NCI-H524 treated with DMSO at 0.1 percent for 48 hours (cell line): ENCODE data around the gene A3GALT2.
"Not testable (repeated sequence)": the region's sequence is repeated elsewhere in the genome, so short reads cannot be mapped to it uniquely, and the experiment has no call there.

Experiments
- DNase-seq: peaks from one replicate; lab custom pipeline; 2025; lab: John Stamatoyannopoulos, UW

A3GALT2 gene

GRCh38 chr1:33311706-33312412 is 9.0 kb downstream of the A3GALT2 start:
- no peak for DNase-seq

- no peak for DNase-seq
Observed at GRCh38 chr1:33310702-33311101, 10.2 kb downstream of the A3GALT2 start.

GRCh38 chr1:33309351-33309750 is 11.5 kb downstream of the A3GALT2 start:
- not testable (repeated sequence) for DNase-seq

GRCh38 chr1:33307494-33307864 is 13.4 kb downstream of the A3GALT2 start:
- no peak for DNase-seq

GRCh38 chr1:33306653-33307493 is 14.0 kb downstream of the A3GALT2 start:
- no peak for DNase-seq

GRCh38 chr1:33305816-33306652 is 14.9 kb downstream of the A3GALT2 start:
- DNase-seq = no peak

GRCh38 chr1:33305016-33305415 is 15.9 kb downstream of the A3GALT2 start:
- DNase-seq = no peak

GRCh38 chr1:33302325-33302724 is 18.6 kb downstream of the A3GALT2 start:
- no peak for DNase-seq

GRCh38 chr1:33301273-33301984 is 19.5 kb downstream of the A3GALT2 start:
- no peak for DNase-seq

- no peak for DNase-seq
Observed at GRCh38 chr1:33300673-33301072, 20.2 kb downstream of the A3GALT2 start.

- DNase-seq = no peak
Observed at GRCh38 chr1:33299461-33300155, 21.3 kb downstream of the A3GALT2 start.

GRCh38 chr1:33298623-33299277 is 22.1 kb downstream of the A3GALT2 start:
- DNase-seq = no peak

GRCh38 chr1:33297911-33298622 is 22.8 kb downstream of the A3GALT2 start:
- DNase-seq = no peak

- no peak for DNase-seq
Observed at GRCh38 chr1:33296824-33297223, 24.1 kb downstream of the A3GALT2 start.

- DNase-seq = no peak
Observed at GRCh38 chr1:33296082-33296458, 24.8 kb downstream of the A3GALT2 start.

GRCh38 chr1:33295450-33296081 is 25.3 kb downstream of the A3GALT2 start:
- no peak for DNase-seq

- DNase-seq = no peak
Observed at GRCh38 chr1:33295023-33295422, 25.9 kb downstream of the A3GALT2 start.

- no peak for DNase-seq
Observed at GRCh38 chr1:33294071-33295010, 26.6 kb downstream of the A3GALT2 start.
